Nephron (organoid): Measurements from ENCODE around the gene DENND1A.

Experiments
- H3K27ac Mint-ChIP-seq, 3 experiments: 2 replicates each; pipeline ENCODE4 v1.8.0; 2020; ENCODE audit warnings: mixed read lengths in 3 of 3, mild to moderate bottlenecking in 2 of 3, moderate library complexity in 1 of 3
- H3K27me3 Mint-ChIP-seq: 2 replicates; pipeline ENCODE4 v1.8.0; 2021; ENCODE audit warnings: low read depth, mild to moderate bottlenecking, moderate library complexity, mixed read lengths
- H3K36me3 Mint-ChIP-seq: 2 replicates; pipeline ENCODE4 v1.8.0; 2020; ENCODE audit warnings: low read depth, mixed read lengths
- H3K4me1 Mint-ChIP-seq: 2 replicates; pipeline ENCODE4 v1.8.0; 2020; ENCODE audit warnings: mixed read lengths
- H3K4me3 Mint-ChIP-seq, 3 experiments: 2 replicates each; pipeline ENCODE4 v1.8.0; 2020; ENCODE audit warnings: mild to moderate bottlenecking in 3 of 3, mixed read lengths in 3 of 3, moderate library complexity in 2 of 3
- H3K9me3 Mint-ChIP-seq: 2 replicates; pipeline ENCODE4 v1.8.0; 2020; ENCODE audit warnings: mixed read lengths
- TF ChIP-seq, protein P1 (sequence below), 3 experiments: fragments of 200-600 bp; sonication (generic); IDR thresholded peaks; one replicate each; pipeline ENCODE4 v1.5.0; 2021; ENCODE audit warnings: antibody characterized with exemption in 3 of 3; ENCODE audit not compliant: unreplicated experiment in 3 of 3

Gene DENND1A

DNA sequence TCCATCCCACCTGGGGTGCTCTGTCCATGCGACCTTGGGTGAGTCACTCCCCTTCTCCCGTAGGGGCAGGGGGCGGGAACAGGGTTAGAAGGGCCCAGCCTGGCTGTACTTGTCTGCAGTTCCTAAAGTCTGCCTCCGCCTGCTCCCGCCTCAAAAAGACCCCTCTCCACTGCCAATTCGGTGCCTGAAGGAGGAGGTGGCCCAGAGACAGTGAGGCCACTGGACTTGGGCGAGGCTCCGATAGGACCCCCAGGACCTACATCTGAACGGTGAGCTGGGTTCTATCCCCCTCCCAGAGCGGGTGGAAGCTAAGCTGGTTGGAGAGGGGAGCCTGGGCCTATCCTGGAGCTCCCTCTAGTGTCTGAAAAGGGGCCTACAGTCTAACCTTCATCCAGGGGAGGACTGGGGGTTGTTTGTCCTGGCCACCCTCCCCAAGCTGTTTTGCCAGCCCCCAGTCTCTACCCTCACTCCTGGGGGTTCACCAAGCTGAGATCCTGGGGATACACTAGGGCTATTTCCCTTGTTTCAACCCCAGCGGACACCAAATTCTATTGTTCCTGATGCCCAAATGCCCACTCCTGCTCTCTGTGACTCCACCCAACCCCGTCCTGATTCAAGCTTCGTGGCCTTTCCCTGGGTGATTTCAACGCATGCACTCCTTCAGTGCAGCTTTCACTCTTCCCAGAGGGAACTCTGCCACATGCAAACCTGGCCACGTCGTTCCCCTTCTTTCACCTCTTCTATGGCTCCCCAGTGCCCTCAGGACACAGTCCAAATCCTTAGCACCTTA lies 580.0 kb downstream of the DENND1A start:
- Mint-ChIP-seq H3K27ac (peak overlapping the region in 1 of 3 experiments; percentile 43), H3K27me3 (peaks cover 5% of the 10 kb centered on the region), H3K4me3 (no peak overlapping the region), H3K9me3 (no peaks in the 10 kb centered on the region), H3K36me3 (no peaks in the 10 kb centered on the region), H3K4me1 (peaks cover 7% of the 10 kb centered on the region)
- TF ChIP-seq, protein P1, sequence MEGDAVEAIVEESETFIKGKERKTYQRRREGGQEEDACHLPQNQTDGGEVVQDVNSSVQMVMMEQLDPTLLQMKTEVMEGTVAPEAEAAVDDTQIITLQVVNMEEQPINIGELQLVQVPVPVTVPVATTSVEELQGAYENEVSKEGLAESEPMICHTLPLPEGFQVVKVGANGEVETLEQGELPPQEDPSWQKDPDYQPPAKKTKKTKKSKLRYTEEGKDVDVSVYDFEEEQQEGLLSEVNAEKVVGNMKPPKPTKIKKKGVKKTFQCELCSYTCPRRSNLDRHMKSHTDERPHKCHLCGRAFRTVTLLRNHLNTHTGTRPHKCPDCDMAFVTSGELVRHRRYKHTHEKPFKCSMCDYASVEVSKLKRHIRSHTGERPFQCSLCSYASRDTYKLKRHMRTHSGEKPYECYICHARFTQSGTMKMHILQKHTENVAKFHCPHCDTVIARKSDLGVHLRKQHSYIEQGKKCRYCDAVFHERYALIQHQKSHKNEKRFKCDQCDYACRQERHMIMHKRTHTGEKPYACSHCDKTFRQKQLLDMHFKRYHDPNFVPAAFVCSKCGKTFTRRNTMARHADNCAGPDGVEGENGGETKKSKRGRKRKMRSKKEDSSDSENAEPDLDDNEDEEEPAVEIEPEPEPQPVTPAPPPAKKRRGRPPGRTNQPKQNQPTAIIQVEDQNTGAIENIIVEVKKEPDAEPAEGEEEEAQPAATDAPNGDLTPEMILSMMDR (IDR thresholded peaks at IDR 0.05; ENCODE audit: unreplicated experiment in 3 of 3): peak; percentile 96 to 98 (median 97)

DNA sequence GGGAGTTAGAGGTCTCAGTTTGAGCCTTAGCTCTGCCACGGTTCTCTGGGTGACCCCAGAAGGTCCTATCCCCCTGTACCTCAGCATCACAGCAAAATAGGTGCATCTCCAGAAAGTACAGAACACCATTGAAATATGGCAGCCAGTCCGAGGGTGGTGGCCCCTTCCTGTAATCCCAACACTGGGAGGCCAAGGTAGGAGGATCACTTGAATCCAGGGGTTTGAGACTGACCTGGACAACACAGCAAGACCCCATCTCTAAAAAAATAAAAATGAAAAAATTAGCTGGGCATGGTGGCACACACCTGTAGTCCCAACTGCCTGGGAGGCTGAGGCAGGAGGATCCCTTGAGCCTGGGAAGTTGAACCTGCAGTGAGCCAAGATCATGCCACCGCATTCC lies 580.9 kb downstream of the DENND1A start:
- no peak overlapping the region for H3K4me3 Mint-ChIP-seq
- no peaks in the 10 kb centered on the region for H3K36me3 Mint-ChIP-seq
- H3K27ac Mint-ChIP-seq: no peak overlapping the region
- H3K4me1 Mint-ChIP-seq: peaks cover 6% of the 10 kb centered on the region
- H3K9me3 Mint-ChIP-seq: no peaks in the 10 kb centered on the region
- peaks cover 5% of the 10 kb centered on the region for H3K27me3 Mint-ChIP-seq
- TF ChIP-seq, protein P1 (IDR thresholded peaks at IDR 0.05; ENCODE audit: unreplicated experiment in 3 of 3): no peak

DNA sequence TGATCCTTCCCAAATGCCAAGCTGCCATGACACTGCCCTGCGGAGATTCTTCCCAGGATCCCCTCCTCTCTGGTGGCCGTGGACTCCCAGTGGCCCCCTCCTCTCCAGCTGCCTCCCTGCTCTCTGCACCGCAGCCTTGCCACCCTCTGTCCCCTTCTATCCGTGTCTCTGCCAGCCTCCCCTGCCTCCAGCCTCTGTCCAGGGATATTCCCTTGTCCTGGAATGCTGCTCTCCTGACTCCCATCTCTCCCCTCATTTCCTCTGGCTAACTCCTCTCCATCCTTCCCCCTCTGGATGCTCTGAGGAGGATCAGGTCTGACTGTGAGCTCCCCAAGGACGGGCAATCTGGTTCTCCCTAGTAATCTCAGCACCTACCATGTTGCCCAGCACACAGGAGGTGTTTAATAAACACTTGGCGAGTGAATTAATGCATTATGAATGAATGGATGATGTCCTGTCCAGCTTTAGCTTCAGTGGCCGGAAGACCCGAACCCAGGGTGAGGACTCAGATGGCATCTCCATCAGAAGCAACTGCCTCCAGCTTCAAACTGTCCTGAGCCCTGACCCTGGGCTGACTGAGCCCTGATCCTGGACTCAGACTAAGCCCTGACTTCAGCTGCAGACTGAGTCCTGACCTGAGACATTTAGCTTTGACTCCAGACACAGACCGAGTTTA lies 581.5 kb downstream of the DENND1A start:
- H3K27me3 Mint-ChIP-seq: peaks cover 5% of the 10 kb centered on the region
- no peak overlapping the region for H3K27ac Mint-ChIP-seq
- no peaks in the 10 kb centered on the region for H3K36me3 Mint-ChIP-seq
- peaks cover 6% of the 10 kb centered on the region for H3K4me1 Mint-ChIP-seq
- TF ChIP-seq, protein P1 (IDR thresholded peaks at IDR 0.05; ENCODE audit: unreplicated experiment in 3 of 3): no peak
- H3K9me3 Mint-ChIP-seq: no peaks in the 10 kb centered on the region
- no peak overlapping the region for H3K4me3 Mint-ChIP-seq

DNA sequence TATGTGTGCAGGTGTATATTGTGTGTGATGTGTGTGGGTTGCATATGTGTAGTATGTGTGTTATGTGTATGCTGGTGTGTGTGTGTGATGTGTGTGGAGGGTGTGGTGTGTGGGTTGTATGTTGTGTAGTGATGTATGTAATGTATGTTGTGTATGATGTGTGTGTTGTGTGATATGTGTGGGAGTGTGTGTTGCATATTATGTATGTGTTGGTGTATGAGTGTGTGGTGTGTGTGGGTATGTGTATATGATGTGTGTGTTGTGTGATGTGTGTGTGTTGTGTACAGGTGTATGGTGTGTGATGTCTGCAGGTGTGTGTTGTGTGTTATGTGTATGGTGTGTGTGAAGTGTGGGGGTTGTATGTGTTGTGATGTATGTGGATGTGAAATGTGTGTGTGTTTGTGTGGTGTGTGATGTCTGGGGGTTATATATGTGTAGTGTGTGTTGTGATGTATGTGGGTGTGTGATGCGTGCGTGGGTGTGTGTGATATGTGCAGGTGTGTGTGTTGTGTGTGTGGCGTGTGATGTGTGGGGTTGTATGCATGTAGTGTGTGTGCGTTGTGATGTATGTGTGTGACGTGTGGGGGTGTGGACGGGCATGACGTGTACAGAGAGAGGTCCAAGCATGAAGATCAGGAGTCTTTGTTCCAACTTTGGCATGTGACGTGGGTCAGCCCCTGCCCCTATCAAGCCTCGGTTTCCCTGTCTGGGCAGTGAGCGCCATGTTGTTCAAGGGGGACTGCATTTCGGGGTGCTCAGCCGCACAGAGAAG lies 582.5 kb downstream of the DENND1A start:
- Mint-ChIP-seq H3K9me3 (no peaks in the 10 kb centered on the region), H3K36me3 (no peaks in the 10 kb centered on the region), H3K4me1 (peaks cover 6% of the 10 kb centered on the region), H3K27me3 (peaks cover 1% of the 10 kb centered on the region), H3K27ac (no peak overlapping the region), H3K4me3 (no peak overlapping the region)
- TF ChIP-seq, protein P1 (IDR thresholded peaks at IDR 0.05; ENCODE audit: unreplicated experiment in 3 of 3): no peak

DNA sequence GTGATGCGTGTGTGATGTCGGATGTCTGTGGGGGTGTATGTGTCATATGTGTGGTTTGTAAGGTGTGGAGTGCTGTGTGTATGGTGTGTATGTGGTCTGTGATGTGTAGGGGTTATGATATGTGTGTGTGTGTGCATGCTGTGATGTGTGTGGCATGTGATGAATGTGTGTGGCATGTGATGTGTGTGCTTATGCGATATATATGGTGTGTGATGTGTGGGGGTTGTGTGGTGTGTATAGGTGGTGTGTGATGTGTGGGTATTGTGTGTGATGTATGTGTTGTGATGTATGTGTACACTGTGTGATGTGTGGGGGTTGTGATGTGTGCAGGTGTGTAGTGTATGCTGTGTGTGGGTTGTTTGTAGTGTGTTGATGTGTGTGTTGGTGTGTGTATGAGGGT lies 583.1 kb downstream of the DENND1A start:
- no peaks in the 10 kb centered on the region for H3K36me3 Mint-ChIP-seq
- TF ChIP-seq, protein P1 (IDR thresholded peaks at IDR 0.05; ENCODE audit: unreplicated experiment in 3 of 3): no peak
- H3K9me3 Mint-ChIP-seq: no peaks in the 10 kb centered on the region

More for the DNA sequence above, 583.1 kb downstream of the DENND1A start:
- H3K27ac Mint-ChIP-seq: no peak overlapping the region
- H3K4me3 Mint-ChIP-seq: no peak overlapping the region
- peaks cover 11% of the 10 kb centered on the region for H3K4me1 Mint-ChIP-seq
- no peaks in the 10 kb centered on the region for H3K27me3 Mint-ChIP-seq
